Fibroblast of skin of left biceps (primary cell): ENCODE data around the gene NDST1.
"Not testable (repeated sequence)": the region's sequence is repeated elsewhere in the genome, so short reads cannot be mapped to it uniquely, and the experiment has no call there.

Experiments used
- DNase-seq, 2 experiments: peaks; one replicate each; pipeline ENCODE4 v3.0.0-alpha.2; 2013; ENCODE audit warnings: low read depth in 2 of 2

The NDST1 gene

DNA sequence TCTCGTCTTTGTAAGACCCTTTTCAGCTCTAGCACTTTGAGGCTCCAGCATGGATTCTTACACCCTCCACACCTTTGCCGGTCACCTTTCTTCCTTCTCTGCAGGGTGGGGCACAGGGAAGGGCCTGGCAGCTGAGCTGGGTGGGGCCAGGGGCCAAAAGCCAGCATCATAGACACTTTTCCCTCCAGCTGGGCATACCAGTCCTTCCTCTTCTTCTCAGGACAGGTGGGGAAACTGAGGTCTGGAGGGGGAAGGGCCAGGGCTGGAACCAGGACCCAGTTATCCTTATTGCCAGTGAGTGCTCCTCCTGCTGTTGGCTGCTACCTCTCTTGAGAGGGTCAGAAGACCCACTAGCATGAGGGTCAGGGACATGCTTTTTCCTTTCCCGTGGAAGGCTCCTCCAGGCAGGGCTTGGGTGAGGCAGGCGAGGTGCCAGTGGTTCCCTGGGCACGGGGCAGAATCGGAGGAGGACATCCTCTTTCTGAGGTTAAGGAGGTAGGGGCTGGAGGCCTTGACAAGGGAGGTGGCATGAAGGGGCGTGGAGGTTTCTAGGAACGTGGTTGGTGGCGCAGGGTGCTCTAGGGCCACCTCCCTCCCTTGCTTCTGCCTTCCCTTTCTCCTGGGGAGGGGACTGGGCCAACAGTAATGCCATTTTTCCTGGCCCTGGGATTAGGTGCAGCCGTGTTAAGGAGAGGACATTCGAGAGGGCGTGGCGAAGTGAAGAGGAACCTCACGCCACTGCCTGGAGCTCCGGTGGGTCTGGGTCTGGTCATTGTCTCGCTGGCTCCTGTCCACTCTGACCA, at the start of gene NDST1:
NDST1 (plus strand) TSS at position 658 of the 803 bp plus-strand sequence. CDS start 13,124 bp downstream, outside the sequence.
- DNase-seq = no peak

DNA sequence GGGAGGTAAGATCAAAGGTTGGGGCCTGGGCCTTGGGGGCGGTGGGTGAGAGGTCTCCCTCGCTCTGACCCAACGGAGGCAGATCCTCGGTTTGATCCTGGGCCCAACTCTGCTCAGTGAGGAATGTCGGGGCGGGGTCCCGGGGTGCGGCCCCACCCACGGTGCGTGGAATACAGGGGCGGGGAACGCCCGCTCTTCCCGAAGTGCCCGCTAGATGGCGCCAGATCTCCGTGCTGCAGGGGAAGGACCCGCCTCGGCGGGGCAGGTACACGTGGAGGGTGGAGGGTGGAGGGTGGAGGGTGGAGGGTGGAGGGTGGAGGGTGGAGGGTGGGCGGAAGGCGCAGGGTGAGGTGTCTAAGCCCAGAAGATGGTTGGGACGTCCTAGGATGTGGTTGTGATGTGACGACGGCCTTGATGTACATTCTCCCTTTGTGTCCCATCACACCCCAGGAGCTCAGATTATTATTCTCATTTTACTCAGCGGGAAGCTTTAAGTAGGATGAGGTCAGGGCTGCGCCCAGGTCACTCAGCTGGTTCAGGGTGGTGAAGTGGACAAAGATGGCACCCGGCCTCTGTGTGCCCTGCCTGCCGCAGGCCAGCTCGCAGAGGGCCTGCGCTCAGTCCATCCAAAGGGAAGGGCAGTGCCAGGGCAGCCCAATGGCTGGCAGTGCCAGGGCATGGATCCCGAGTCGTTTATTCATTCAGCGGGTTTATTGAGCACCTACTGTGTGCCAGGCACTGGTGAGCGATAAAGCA, 49.0 kb upstream of the NDST1 start:
- peak; percentile 25 to 36 for DNase-seq

DNA sequence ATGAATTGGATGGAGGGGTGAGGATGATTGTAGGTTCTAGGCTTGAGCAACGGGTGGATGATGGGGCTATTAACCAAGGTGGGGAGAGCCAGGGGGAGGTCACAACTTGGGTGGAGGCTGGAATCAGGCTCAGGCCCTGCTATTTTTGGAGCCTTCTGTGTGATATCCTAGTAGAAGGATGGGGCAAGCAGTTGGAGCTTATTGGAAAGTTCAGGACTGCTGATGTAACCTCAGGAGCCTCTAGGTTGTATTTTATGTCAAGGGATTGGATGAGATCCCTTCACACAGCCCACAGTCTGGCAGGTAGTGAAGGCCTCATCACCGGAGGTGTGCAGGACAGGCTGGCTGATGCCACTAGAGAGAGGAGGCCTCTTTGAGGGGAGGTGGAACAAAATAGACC, 47.1 kb upstream of the NDST1 start:
- no peak for DNase-seq

DNA sequence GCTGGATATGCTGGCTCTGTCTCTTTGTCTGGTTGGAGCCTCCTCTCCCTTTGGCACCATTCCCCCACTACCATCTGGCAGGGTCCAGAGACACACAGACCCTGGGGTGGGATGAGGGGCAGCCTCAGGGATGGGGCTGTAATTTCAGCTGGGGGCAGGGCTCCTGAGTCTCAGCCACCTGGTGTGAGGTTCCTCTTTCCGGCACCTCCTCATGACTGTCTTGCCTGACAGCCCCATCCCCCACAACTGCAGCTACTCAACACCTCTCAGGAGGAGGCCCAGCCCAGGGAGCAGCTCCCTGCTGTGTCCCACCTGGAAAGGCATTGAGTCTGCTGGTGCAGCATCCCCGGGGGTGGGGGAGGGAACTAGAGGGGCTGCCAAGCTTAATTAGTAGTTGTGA, 46.7 kb upstream of the NDST1 start:
- no peak for DNase-seq

DNA sequence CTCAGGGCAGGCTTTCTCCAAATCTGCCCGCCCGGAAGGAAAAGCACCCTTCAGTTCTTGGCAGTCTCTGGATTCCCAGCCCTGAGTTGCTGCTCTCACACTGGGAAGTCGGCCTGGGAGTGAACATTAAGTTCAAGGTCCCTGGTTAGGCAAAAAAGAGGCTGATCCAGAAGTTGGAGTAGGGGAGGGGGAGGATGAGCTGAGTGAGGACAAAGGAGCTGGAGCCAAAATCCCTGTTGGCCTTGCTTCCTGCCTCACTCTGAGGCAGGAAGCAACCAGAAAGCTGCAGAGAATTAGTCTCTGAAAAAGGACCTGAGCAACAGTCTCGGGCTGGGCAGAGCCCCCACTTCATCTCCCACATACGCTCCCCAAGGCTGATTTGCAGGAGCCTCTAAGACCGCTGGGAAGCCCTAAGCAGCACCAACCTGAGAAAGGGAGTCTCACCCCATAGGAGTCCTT, 43.3 kb upstream of the NDST1 start:
- no peak for DNase-seq

DNA sequence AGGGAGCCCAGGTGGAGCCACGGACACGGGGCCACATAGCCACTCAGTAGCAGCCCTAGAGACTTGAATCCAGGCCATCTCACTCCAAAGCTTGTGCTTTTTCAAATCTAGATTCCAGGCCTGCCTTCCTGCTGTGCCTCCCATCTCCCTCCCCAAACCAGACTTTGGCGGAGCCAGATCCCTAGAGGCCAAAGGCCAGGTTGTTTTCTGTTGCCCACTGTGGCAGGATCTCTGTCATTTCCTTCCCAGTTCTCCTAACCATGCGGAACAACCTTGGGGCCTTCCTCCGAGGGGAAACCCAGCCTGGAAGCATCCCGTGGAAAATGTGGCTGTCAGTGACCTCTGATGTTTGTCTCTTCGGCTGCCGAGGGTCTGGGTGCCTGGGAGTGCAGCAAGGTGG, 42.0 kb upstream of the NDST1 start:
- DNase-seq = no peak

DNA sequence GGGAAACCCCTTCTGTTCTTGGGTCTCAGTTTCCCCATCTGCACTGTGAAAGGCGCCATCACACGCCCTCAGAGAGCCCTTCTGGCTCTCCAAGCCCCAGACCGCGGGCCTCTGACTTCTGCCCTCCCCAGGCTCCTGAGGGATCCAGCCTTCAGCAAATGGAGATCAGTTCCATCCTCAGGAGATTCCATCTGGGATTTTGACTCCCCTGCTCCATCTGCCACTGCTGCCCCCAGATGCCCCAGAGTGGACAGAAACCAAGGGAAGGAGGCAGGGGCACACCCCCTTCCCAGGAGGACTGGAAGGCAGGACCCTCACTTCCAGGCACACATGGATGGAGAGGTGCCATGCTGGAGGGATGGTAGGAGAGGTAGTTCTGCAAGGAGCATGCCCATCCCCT, 39.7 kb upstream of the NDST1 start:
- no peak for DNase-seq

DNA sequence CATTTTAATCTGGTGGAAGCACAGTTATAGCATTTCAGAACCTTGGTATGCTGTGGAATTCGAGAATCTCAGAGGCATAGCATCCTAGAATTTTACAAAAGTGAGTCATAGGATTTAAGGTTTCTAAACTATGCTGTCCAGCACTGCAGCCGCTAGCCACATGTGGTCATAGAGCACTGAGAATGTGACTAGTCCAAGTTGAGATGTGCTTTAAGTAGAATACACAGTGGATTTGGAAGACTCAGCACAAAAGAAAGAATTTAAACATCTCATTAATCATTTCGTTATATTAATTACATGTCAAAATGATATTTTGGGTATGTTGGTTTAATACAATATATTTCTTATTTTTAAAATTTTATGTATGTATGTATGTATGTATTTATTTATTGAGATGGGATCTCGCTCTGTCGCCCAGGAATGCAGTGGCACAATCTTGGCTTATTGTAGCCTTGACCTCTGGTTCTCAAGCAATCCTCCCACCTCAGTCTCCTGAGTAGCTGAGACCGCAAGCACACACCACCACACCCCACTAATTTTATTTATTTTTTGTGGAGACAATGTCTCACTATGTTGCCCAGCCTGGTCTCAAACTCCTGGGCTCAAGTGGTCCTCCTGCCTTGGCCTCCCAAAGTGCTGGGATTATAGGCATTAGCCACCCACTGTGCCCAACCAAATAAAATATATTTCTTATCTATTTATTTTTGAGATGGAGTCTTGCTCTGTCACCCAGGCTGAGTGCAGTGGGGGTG, 38.0 kb upstream of the NDST1 start:
- peak; percentile 98 for DNase-seq

DNA sequence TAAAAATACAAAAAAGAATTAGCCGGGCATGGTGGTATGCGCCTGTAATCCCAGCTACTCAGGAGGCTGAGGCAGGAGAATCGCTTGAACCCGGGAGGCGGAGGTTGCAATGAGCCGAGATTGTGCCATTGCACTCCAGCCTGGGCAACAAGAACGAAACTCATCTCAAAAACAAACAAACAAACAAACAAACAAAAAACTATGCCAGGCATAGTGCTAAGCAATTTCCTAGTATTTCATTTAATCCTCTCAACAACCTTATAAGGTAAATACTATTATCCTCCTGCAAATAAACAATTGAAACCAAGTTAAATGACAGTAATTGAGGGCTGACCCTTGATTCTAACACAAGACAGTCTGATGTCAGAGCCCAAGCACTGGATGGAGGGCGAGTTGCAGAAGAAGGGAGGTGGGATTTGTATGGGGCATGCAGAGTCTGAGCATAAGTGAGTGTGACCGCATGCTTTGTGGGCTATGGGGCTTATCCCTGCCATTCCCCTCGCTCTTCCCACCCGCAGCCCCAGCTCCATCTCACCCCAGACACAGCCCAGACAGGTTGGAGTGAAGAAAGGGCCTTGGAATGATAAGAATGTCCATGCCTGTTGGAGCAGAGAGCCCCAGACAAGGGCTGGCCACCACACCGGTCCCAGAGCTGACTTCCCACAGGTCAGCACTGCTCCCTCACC, 34.1 kb upstream of the NDST1 start:
- no peak for DNase-seq

DNA sequence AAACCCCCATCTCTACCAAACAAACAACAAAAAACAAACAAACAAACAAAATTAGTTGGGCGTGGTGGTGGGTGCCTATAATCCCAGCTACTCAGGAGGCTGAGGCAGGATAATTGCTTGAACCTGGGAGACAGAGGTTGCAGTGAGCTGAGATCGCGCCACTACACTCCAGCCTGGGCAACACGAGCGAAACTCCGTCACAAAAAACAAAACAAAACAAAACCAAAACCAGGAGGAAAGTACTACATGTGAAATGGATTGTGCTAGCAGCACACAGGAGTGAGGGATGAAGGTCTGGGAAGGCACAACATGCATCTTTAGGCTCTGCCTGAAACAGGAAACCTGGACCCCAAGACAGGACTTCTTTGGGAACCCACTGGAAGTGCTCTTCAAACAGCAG, 31.4 kb upstream of the NDST1 start:
- DNase-seq = not testable (repeated sequence)

DNA sequence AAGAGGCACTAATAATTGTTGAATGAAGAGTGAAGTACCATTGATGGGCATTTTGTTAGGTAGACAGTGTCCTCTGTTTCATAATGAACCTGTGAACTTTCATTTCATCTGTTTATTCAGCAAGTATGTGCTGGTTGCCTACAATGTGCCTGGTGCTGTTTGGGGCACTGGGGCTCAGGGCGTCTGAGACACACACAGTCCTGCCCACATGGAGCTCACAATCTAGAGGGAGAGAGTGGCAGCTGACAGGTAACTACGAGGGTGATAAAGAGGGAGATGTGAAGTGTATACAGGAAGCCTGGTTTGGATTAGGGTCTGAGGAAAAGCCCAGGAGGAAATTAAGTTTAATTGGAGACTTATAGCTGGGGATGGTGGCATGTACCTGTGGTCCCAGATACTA, 28.5 kb upstream of the NDST1 start:
- no peak for DNase-seq

DNA sequence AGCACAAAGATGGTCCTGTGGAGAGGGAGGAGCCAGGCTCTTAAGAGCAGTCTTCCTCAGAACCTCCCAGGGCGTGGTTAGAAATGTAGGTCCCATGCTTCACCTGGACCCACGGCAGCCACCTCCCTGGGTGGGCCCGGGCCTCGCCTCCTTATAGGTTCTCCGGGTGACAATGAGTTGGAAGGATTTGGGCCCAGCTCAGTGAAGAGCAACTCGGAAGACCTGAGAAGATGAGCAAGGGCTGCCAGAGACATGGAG, 26.3 kb upstream of the NDST1 start:
- no peak for DNase-seq

DNA sequence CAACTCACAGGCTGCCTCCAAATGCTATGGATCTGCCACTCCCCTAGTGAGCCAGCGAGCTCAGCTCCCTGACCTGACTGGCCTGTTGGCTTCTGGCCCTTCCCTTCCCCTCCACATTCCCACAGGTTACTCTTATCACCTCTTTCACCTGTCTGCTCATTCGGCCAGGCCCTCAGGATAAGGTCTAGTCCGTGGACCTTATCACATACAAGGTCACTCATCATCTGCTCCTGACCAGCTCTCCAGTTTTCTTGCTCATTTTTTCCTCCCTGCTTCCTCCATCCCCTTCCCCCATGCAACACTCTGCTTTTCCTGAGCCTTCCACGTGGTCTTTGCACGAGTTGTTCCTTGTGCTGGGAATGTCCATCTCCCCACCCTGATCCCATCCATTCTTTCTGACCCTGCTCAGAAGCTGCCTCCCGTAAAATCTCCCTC, 25.9 kb upstream of the NDST1 start:
- no peak for DNase-seq

DNA sequence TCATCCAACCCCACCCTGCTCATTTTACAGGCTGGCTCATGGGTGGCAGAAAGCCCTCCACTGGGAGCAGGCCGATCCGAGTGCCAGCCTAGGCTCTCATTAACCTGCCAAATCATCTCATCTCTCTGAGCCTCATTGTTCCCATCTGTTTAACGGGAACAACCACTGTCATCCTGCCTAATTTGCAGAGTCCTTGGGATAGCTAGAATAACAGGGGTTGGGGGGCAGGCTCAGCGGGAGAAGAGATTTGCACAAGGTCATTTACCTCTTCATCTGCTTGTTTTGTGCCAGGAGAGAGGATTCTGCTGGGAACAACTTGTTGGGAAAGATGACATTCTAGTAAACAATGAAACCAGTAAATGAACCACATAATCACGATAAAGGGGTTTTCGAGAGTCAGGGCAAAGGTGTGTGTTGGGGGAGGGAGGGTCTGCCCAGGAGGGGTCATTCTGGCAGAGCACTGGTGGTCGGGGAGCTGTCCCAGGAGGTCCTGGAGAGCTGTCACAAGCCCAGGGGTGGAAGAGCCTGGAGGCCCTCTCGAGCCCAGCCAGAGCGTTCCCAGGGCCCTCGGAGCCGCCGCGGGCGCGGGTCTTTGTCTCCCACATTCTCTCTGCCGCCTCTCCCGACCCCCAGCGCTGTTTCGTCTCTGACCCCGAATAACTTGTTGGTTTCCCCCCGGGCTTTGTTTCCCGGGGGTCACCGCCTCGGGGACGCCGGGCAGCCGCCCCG, 22.8 kb upstream of the NDST1 start:
- no peak for DNase-seq

DNA sequence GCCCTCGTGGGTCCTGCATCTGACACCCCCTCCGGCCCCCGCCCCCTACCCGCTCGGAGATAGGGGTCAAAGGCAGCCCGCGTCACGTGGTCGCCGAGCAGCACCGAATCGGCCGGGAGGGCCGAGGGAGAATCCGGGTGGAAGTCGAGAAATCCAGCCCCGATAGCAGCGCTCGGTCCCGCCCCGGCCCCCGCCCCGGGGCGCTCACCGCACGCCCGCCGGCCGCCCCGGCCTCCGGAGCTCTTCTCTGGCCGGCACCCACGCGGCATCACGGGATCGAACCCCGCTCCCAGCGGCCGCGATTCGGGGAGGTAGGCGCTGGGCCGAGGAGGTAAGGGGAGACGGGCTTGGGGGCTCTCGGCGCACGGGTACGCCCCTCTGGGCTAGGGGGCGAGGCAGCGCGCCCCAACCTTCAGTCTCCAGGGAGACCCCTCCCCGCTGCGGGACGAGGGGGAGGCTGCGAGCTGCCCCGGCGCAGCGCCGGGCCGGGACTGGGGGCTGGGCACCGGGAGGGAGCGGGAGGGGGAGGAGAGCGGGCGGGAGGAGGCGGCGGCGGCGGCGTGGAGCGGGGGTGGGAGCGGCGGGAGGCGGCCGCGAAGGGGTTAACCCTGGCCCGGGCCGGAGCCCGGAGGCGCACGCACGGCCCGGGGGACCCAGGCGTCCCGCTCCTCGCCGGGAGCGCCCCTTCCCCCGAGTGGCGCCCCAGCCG, 22.1 kb upstream of the NDST1 start:
- no peak for DNase-seq

DNA sequence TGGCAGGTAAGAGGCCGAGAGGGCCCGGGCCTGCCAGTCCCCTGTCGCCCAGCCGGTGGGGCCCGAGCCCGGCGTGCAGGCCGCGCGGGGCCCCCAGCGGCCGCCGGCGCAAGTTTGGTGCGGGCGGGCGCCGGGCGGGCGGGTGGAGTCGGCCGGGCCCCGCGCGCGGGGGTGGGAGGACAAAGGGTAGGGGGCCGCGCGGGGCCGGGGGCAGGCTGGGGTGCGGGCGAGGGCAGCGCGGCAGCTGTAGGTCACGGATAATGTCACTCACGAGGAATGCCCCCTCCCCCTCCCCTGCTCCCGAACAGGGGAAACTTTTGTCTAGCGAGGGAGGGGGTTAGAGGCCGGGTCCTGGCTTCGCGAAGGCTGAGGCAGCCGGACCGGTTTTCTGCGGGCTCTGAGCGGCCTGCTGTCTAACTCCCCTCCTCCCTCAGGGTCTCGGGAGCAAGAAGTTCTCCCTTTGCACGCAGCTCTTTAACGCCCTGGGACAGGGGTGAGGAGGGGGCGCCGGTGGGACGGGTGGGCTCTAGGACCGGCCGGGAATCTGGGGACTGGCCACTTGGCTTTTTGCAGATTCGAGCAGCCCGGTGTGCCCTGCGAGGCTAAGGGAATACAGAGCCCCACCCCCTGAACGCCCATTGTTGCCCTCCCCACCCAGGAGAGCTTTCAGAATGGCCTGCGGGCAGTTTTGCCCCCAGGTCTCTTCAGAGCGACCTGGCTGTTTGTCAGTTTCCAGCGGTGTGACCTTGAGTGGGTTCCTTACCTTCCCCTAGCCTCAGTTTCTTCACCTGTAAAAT, 21.3 kb upstream of the NDST1 start:
- DNase-seq = no peak

DNA sequence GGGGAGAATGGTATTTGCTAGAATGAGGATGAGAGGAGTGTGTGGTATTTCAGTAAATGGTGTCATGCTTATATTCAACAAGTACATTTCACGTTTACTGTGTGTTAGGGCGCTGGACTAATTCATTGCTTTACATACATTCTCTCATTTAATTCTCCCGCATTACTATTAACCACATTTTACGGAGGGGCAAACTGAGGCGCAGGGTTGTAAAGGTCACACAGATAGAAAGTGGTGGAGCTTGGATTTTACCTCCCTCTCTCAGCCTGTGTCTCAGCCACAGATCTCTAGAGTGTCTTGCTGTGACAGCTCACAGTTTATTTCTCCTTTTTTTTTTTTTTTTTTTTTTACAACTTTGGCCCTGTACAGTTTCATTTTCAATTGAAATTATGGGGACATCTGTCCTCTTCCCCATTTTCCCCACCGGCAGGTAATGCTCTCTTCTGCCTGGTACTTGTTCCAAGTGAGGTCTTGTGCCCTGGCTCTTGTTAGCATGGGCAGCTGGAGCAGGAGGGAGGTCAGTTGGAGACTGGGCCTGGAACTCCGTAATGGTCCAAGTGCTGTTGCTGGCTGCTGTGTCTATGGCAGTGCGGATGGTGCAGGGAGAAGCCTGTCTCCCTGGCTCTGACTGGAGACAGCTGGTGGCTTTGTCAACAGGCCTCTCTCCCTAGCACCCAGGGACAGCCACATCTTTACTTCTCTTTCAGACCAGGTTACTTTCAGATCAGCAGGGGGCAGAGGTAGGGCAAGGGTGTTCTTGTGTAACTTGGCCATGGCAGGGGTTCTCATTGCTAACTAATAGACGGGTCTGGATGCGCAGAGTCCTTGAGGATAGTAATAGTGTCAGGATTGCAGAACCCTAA, 20.5 kb upstream of the NDST1 start:
- no peak for DNase-seq

DNA sequence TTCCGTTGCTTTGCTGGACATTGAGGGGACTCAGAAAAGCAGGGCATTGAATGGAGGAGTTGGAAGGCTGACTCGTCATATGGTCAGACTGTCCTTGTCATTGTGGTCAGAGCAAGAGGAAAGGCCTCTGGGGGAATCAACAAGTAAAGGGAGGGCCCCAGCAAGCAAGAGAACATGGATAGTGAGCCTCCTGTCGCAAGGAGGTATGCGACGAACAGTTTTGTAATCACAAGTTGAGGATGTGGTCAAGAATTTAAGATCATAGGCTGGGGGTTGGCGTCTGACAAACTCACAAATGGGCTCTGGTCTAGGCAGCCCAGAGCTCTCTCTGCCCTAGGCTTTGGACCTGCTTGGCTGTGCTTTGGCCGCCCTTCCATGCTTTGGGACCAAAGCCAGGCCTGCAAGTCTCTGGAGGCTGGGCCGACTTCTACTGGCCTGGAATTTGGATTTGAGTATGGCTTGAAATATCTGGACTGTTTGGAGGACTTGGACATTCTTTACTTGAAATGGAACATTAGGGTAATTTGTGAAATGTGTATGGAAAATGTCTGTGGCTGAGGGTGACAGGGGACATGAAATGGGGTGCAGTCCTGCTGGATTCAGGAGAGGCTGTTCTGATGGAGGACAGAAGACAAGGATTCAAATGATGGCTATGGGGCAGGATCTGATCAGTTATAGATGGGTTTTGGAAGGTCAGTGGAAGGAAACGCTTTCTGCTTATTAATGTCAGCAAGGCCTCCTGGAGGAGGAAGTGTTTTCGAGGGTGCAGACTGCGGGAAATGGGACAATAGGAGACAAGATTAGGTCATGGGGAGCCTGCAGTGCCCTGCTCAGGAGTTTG, 19.2 kb upstream of the NDST1 start:
- no peak for DNase-seq
